K562 (cell line): ENCODE results near the gene TMEM273. TPM values are rescaled to one million over a fixed set of nuclear protein-coding genes. Genes with fewer than 3 reads are reported as not detected.
A peak's percentile ranks its signal among the peaks of the same experiment; 100 is the strongest.

ENCODE experiments used
- CBX8 ChIP-seq: fragments of 200-600 bp; sonication (generic); IDR thresholded peaks from 2 replicates; pipeline ENCODE4 v1.6.1; 2012; ENCODE audit warnings: borderline replicate concordance, mixed run types, low read depth, mild to moderate bottlenecking, moderate library complexity, mixed read lengths, low read length, control low read depth, inconsistent platforms; ENCODE audit not compliant: poor library complexity, severe bottlenecking; ENCODE audit errors: extremely low read depth
- CREB3 ChIP-seq: fragments of 450-650 bp; conservative IDR thresholded peaks from 2 replicates; pipeline ENCODE4 v1.6.1; 2016; ENCODE audit warnings: missing genetic modification characterization, low read depth, mild to moderate bottlenecking, missing compliant biosample characterization, moderate library complexity
- DPF2 ChIP-seq: fragments of 450-650 bp; IDR thresholded peaks from 2 replicates; pipeline ENCODE4 v1.6.1; 2016
- GTF3C2 ChIP-seq: IDR thresholded peaks from 3 replicates; pipeline ENCODE4 v1.6.1; 2011; ENCODE audit warnings: borderline replicate concordance, mild to moderate bottlenecking, moderate library complexity; ENCODE audit not compliant: insufficient read length; ENCODE audit errors: extremely low read depth
- MAFK ChIP-seq: IDR thresholded peaks from 2 replicates; pipeline ENCODE4 v1.6.1; 2011; ENCODE audit warnings: low read length, improper control_type of control experiment
- MCM3 ChIP-seq: fragments of 450-650 bp; IDR thresholded peaks from 2 replicates; pipeline ENCODE4 v1.6.1; 2016
- PHF21A ChIP-seq: fragments of 450-650 bp; IDR thresholded peaks from 2 replicates; pipeline ENCODE4 v1.6.1; 2017; ENCODE audit warnings: low read depth, borderline replicate concordance
- PRDM10 ChIP-seq: fragments of 450-650 bp; IDR thresholded peaks from 2 replicates; pipeline ENCODE4 v1.6.1; 2018; ENCODE audit not compliant: partially characterized antibody
- RAD21 ChIP-seq, 2 experiments: fragments of 250-450 bp in 1 of 2; fragments of 450-650 bp in 1 of 2; sonication (Bioruptor Pico) in 1 of 2; formaldehyde crosslinking in 1 of 2; IDR thresholded peaks in 1 of 2; conservative IDR thresholded peaks in 1 of 2; 2 replicates each; pipeline versions ENCODE4 v1.4.0 to v1.8.0; 2020 to 2022; ENCODE audit warnings: mild to moderate bottlenecking in 2 of 2, moderate library complexity in 1 of 2
- SFPQ ChIP-seq: fragments of 200-400 bp; formaldehyde crosslinking; IDR thresholded peaks from 2 replicates; pipeline ENCODE4 v1.6.1; 2017; ENCODE audit warnings: mild to moderate bottlenecking, low read depth, low read length, moderate library complexity
- ZFP30 ChIP-seq: fragments of 250-450 bp; sonication (Bioruptor Pico); IDR thresholded peaks from 2 replicates; pipeline ENCODE4 v1.8.0; 2022; ENCODE audit warnings: moderate library complexity, mild to moderate bottlenecking, inconsistent platforms, borderline replicate concordance
- ZFP36 ChIP-seq: fragments of 150-350 bp; IDR thresholded peaks from 2 replicates; pipeline ENCODE4 v1.6.1; 2018; ENCODE audit warnings: low read length, low read depth; ENCODE audit not compliant: partially characterized antibody
- ZKSCAN8 ChIP-seq: fragments of 200-800 bp; sonication (Bioruptor generic); IDR thresholded peaks from 2 replicates; pipeline ENCODE4 v1.6.1; 2016; ENCODE audit warnings: missing genetic modification characterization, missing compliant biosample characterization
- ZNF217 ChIP-seq: sonication (generic); formaldehyde crosslinking; IDR thresholded peaks from 2 replicates; pipeline ENCODE4 v1.8.0; 2022; ENCODE audit warnings: mild to moderate bottlenecking, missing genetic modification reagents
- ZNF77 ChIP-seq: fragments of 250-450 bp; sonication (Bioruptor Pico); IDR thresholded peaks from 2 replicates; pipeline ENCODE4 v1.5.0; 2020
- polyA plus RNA-seq, 8 experiments: library from polyadenylated mRNA; depleted of rRNA in 4 of 8; stranded (reverse) in 5 of 8; unstranded in 3 of 8; fragments of >200 nt; fragmentation: Nextera tagmentation in 2 of 8; fragmentation: Illumina TruSeq in 1 of 8; extraction: Ambion mirVana in 2 of 8; extraction: Trizol in 1 of 8; gene quantifications; 2 replicates each; pipeline versions ENCODE4 v1.2.1 to v1.2.3, GENCODE V29; 2011 to 2014; ENCODE audit warnings: inconsistent platforms in 1 of 8, missing spikeins in 1 of 8
- total RNA-seq, 7 experiments: library from RNA; depleted of rRNA in 6 of 7; stranded (reverse); fragments of >200 nt in 6 of 7; fragmentation: Illumina TruSeq in 2 of 7; extraction: Trizol in 2 of 7; gene quantifications; 2 replicates each; pipeline versions ENCODE4 v1.2.1 to v1.2.3, GENCODE V29; 2011 to 2021; ENCODE audit warnings: low replicate concordance in 1 of 7

Gene TMEM273
- total and polyA plus RNA-seq, 9 of the 15 experiments (the other 6 are each of a cell fraction or from before 2014, with no cell fraction given): 39.2 to 131 (median 95.6) TPM

- no peak for TF ChIP-seq GTF3C2
- 0 out of 2 replicates have a peak, but pooled peaks have one; percentile 45 for TF ChIP-seq CREB3
- no peak for TF ChIP-seq PHF21A
- TF ChIP-seq ZKSCAN8 (CRISPR knock-in tag): no peak
- TF ChIP-seq ZFP36: peak; percentile 35
- TF ChIP-seq CBX8: no peak
- TF ChIP-seq ZNF217 (CRISPR knock-in tag): no peak
- TF ChIP-seq DPF2: no peak
- TF ChIP-seq ZNF77 (CRISPR knock-in tag): no peak
- TF ChIP-seq MAFK: no peak
- no peak for TF ChIP-seq RAD21 (CRISPR knock-in tag; conservative IDR thresholded peaks at IDR 0.05 in 1 of 2, IDR thresholded peaks at IDR 0.05 in 1 of 2)
- TF ChIP-seq ZFP30: no peak
- TF ChIP-seq MCM3: no peak
- no peak for TF ChIP-seq SFPQ
- TF ChIP-seq PRDM10: no peak
Observed at GRCh38 chr10:49187950-49188761, at the start of gene TMEM273 (continued).
